Activated CD8-positive, alpha-beta memory T cell treated with anti-CD3 and anti-CD28 coated beads for 24 hours (primary cell): ENCODE data around the gene GALNT13.

ENCODE experiments used
- DNase-seq: peaks from one replicate; pipeline ENCODE4 v3.0.0-alpha.2; 2020

The GALNT13 gene

GRCh38 chr2:154495455-154495868 lies 623.7 kb downstream of the GALNT13 start:
- no peak for DNase-seq

- no peak for DNase-seq
Measured at GRCh38 chr2:154497019-154497418, 625.3 kb downstream of the GALNT13 start.
